Measurements from ENCODE around the gene MANBA. TPM values are rescaled to one million over a fixed set of nuclear protein-coding genes. Genes with fewer than 3 reads are reported as not detected.

The MANBA gene
- polyA plus RNA-seq, 3 donors, result 80.8 to 94.4 (median 88.7) TPM

DNA sequence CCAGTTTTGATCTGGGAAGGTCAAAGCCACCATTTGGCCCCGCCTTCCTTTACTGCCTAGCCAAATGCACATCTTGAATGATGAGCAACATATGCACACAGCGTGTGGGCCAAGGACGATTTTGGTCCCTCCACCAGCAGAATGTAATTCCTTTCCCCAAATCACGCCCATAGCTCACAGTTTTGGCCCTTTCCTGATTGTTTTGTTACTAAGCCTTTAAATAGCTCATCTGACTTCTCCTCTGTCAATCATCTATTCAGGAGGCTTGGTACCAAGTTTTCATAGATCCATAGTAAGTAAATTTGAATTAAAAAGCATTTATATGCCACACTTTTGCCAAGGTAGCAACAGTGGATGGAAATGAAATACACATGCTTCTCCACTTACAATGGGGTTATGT, 136.3 kb downstream of the MANBA start:
- Mint-ChIP-seq H3K4me1 (peaks cover 6% of the 10 kb centered on the region), H3K9me3 (no peaks in the 10 kb centered on the region), H3K4me3 (no peak overlapping the region), H3K36me3 (peaks cover 0 to 1% of the 10 kb centered on the region in 2 donors), H3K27ac (no peak overlapping the region), H3K27me3 (ENCODE audit: low read depth in 3 of 3) (peaks cover 0 to 2% (median 1%) of the 10 kb centered on the region in 3 donors)
- H3K27me3 ChIP-seq (ENCODE audit: control insufficient read depth in 2 of 2, insufficient read depth in 2 of 2, low read length in 2 of 2), result no peaks in the 10 kb centered on the region
- H3K9me3 ChIP-seq (replicated peaks in 1 of 2; ENCODE audit: control insufficient read depth in 1 of 2, insufficient read depth in 1 of 2, low read length in 2 of 2), result no peaks in the 10 kb centered on the region
- H2AFZ ChIP-seq (ENCODE audit: insufficient read depth, low read depth, low read length, poor library complexity, severe bottlenecking), result no peak overlapping the region
- H3K79me2 ChIP-seq (ENCODE audit: insufficient read depth, low read length), result no peaks in the 10 kb centered on the region
- no peak overlapping the region for H3K4me2 ChIP-seq (replicated peaks; ENCODE audit: extremely low read depth, low read length, poor library complexity, severe bottlenecking)
- intact Hi-C loops (cut with micrococcal nuclease), result loop anchor here in 1 of 2 donors (5.0 kb wide), 1 partner anchor 172 kb away; no protein-coding TSS in a partner anchor
- H3K36me3 ChIP-seq (replicated peaks in 1 of 2; ENCODE audit: control insufficient read depth in 1 of 2, insufficient read depth in 2 of 2, low read length in 2 of 2), result no peaks in the 10 kb centered on the region
- no peaks in the 10 kb centered on the region for H4K20me1 ChIP-seq (ENCODE audit: insufficient read depth, low read length)
- no peak overlapping the region for H3K4me3 ChIP-seq (replicated peaks in 1 of 3; ENCODE audit: low read depth in 2 of 3, low read length in 3 of 3)
- WGBS (ENCODE audit: insufficient coverage), result 100% methylated on average over 1 of the region's 4 CpGs
- peaks cover 8% of the 10 kb centered on the region in 2 donors for H3K4me1 ChIP-seq (ENCODE audit: control insufficient read depth in 1 of 2, insufficient read depth in 2 of 2, low read length in 2 of 2)
- no peak for DNase-seq
- no peak overlapping the region for H3K9ac ChIP-seq (ENCODE audit: insufficient read depth, low read length, poor library complexity, severe bottlenecking)
- no peak overlapping the region for H3K27ac ChIP-seq (ENCODE audit: low read depth in 1 of 2, low read length in 2 of 2)
- TF ChIP-seq, protein P1, sequence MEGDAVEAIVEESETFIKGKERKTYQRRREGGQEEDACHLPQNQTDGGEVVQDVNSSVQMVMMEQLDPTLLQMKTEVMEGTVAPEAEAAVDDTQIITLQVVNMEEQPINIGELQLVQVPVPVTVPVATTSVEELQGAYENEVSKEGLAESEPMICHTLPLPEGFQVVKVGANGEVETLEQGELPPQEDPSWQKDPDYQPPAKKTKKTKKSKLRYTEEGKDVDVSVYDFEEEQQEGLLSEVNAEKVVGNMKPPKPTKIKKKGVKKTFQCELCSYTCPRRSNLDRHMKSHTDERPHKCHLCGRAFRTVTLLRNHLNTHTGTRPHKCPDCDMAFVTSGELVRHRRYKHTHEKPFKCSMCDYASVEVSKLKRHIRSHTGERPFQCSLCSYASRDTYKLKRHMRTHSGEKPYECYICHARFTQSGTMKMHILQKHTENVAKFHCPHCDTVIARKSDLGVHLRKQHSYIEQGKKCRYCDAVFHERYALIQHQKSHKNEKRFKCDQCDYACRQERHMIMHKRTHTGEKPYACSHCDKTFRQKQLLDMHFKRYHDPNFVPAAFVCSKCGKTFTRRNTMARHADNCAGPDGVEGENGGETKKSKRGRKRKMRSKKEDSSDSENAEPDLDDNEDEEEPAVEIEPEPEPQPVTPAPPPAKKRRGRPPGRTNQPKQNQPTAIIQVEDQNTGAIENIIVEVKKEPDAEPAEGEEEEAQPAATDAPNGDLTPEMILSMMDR (IDR thresholded peaks at IDR 0.05), result no peak

DNA sequence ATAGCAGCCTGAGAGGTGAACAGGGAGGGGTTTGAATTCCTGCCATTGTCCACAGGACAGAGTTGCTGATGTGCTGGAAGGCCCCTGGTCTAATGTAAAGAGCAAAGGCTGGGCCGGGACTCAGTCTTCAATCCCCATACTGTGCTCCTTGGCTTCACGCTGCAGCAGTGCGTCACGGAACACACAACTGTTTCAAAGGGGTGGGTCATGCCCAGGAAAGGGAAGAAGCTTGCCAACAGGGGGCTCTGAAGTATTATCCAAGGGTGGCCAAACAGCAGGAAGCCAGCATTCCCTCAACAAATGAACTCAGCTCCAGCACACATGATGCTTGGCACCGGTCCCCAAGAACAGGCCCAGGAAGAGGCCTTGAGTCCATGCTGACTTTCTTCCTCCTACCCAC, 137.1 kb downstream of the MANBA start:
- no peak overlapping the region for H3K27ac Mint-ChIP-seq
- H3K36me3 ChIP-seq (replicated peaks in 1 of 2; ENCODE audit: control insufficient read depth in 1 of 2, insufficient read depth in 2 of 2, low read length in 2 of 2), result no peaks in the 10 kb centered on the region
- no peak overlapping the region for H3K4me3 ChIP-seq (replicated peaks in 1 of 3; ENCODE audit: low read depth in 2 of 3, low read length in 3 of 3)
- no peaks in the 10 kb centered on the region for H3K9me3 Mint-ChIP-seq
- no peak overlapping the region for H3K4me3 Mint-ChIP-seq
- no peak for DNase-seq
- H3K27ac ChIP-seq (ENCODE audit: low read depth in 1 of 2, low read length in 2 of 2), result no peak overlapping the region
- no peaks in the 10 kb centered on the region for H3K36me3 Mint-ChIP-seq
- peaks cover 8% of the 10 kb centered on the region in 2 donors for H3K4me1 ChIP-seq (ENCODE audit: control insufficient read depth in 1 of 2, insufficient read depth in 2 of 2, low read length in 2 of 2)
- H3K9me3 ChIP-seq (replicated peaks in 1 of 2; ENCODE audit: control insufficient read depth in 1 of 2, insufficient read depth in 1 of 2, low read length in 2 of 2), result no peaks in the 10 kb centered on the region
- no peak overlapping the region for H3K9ac ChIP-seq (ENCODE audit: insufficient read depth, low read length, poor library complexity, severe bottlenecking)
- WGBS (ENCODE audit: insufficient coverage), result 98% methylated on average over 5 of the region's 5 CpGs
- TF ChIP-seq, protein P1 (IDR thresholded peaks at IDR 0.05), result no peak
- H3K27me3 Mint-ChIP-seq (ENCODE audit: low read depth in 3 of 3), result peaks cover 0 to 2% (median 1%) of the 10 kb centered on the region in 3 donors
- no peak overlapping the region for H3K4me2 ChIP-seq (replicated peaks; ENCODE audit: extremely low read depth, low read length, poor library complexity, severe bottlenecking)
- no peaks in the 10 kb centered on the region for H3K27me3 ChIP-seq (ENCODE audit: control insufficient read depth in 2 of 2, insufficient read depth in 2 of 2, low read length in 2 of 2)
- no peak overlapping the region for H2AFZ ChIP-seq (ENCODE audit: insufficient read depth, low read depth, low read length, poor library complexity, severe bottlenecking)
- no peaks in the 10 kb centered on the region for H3K79me2 ChIP-seq (ENCODE audit: insufficient read depth, low read length)
- intact Hi-C loops (cut with micrococcal nuclease), result loop anchor here in 1 of 2 donors (5.0 kb wide), 1 partner anchor 171 kb away; no protein-coding TSS in a partner anchor
- peaks cover 6% of the 10 kb centered on the region for H3K4me1 Mint-ChIP-seq
- no peaks in the 10 kb centered on the region for H4K20me1 ChIP-seq (ENCODE audit: insufficient read depth, low read length)
